Measurements from ENCODE around the gene MICAL2. TPM values are rescaled to one million over a fixed set of nuclear protein-coding genes. Genes with fewer than 3 reads are reported as not detected.

The MICAL2 gene
- total RNA-seq, 2 experiments from 2014 or later = not detected

DNA sequence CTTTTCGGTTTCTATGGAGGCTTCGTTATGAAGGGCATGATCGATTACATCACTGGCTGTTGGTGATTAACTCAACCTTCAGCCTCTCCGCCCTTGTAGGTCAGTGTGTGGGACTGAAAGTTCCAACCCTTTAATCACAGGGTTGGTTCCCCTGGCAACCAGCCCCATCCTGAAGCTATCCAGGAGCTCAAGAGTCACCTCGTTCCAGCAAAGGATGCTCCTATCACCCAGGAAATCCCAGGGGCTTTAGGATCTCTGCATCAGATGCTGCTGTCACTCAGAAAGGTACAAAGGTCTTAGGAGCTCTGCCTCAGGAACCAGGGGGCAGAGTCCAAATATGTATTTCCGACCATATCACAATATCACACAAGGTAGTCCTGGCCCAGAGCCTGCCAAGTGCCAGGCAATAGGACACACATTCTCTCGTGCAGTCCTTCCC is 143.5 kb downstream of the MICAL2 start:
- CTCF ChIA-PET (ENCODE audit: unreplicated experiment) = no interaction called here
- Histone ChIP-seq H3K9me2 (ENCODE audit: insufficient read depth, low read length) (no peaks in the 10 kb centered on the region), H3K4me2 (ENCODE audit: low read length) (no peak overlapping the region), H3K36me3 (ENCODE audit: insufficient read depth, low read length) (no peaks in the 10 kb centered on the region), H2AFZ (ENCODE audit: low read length) (no peak overlapping the region), H3K4me1 (ENCODE audit: insufficient read depth, low read length, poor library complexity, severe bottlenecking) (no peaks in the 10 kb centered on the region), H3K79me2 (ENCODE audit: insufficient read depth, low read depth, low read length) (no peaks in the 10 kb centered on the region), H3K4me3 (ENCODE audit: low read depth, low read length, poor library complexity, severe bottlenecking) (no peak overlapping the region), H3K27ac (ENCODE audit: low read depth, low read length, poor library complexity, severe bottlenecking) (no peak overlapping the region), H3K9me3 (ENCODE audit: low read length) (no peaks in the 10 kb centered on the region), H4K20me1 (ENCODE audit: insufficient read depth, low read length) (no peaks in the 10 kb centered on the region)
- POLR2A ChIA-PET = no interaction called here
- BruUV-seq (replicated peaks) = no TSS peak
- intact Hi-C loops (cut with micrococcal nuclease; ENCODE audit: unreplicated experiment) = no loop called here
- no peak for DNase-seq (ENCODE audit: low spot score)
- TF ChIP-seq EZH2phosphoT487 (IDR thresholded peaks at IDR 0.05; ENCODE audit: borderline replicate concordance, low read depth, low read length) (no peak), CTCF (conservative IDR thresholded peaks at IDR 0.05; ENCODE audit: low read length) (no peak)

DNA sequence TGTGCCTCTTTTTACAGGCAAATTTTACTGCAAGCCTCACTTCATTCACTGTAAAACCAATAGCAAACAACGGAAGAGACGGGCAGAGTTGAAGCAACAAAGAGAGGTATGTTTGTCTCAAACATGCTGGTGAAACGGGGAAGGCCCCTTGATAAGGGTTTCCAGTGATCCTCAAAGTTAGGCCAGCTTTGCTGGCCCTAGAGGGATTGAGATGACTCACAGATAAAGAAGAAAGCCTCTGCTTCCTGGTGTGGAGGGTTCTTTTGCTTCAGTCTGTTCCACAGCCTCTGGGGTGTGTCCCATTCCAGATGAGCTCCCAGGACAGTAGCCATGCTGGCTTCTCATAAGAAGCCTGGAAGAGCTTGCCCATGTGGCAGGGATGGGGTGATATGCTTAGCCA is 148.1 kb downstream of the MICAL2 start:
- no TSS peak for BruUV-seq (replicated peaks)
- H4K20me1 ChIP-seq (ENCODE audit: insufficient read depth, low read length) = no peaks in the 10 kb centered on the region

More for the DNA sequence above, 148.1 kb downstream of the MICAL2 start:
- Histone ChIP-seq H3K9me2 (ENCODE audit: insufficient read depth, low read length) (no peaks in the 10 kb centered on the region), H3K36me3 (ENCODE audit: insufficient read depth, low read length) (no peaks in the 10 kb centered on the region), H3K27ac (ENCODE audit: low read depth, low read length, poor library complexity, severe bottlenecking) (no peak overlapping the region), H2AFZ (ENCODE audit: low read length) (no peak overlapping the region), H3K4me1 (ENCODE audit: insufficient read depth, low read length, poor library complexity, severe bottlenecking) (no peaks in the 10 kb centered on the region), H3K9me3 (ENCODE audit: low read length) (no peaks in the 10 kb centered on the region), H3K4me3 (ENCODE audit: low read depth, low read length, poor library complexity, severe bottlenecking) (no peak overlapping the region), H3K79me2 (ENCODE audit: insufficient read depth, low read depth, low read length) (no peaks in the 10 kb centered on the region), H3K4me2 (ENCODE audit: low read length) (no peak overlapping the region)
- CTCF ChIA-PET (ENCODE audit: unreplicated experiment) = no interaction called here
- POLR2A ChIA-PET = interaction anchor here (0.5 to 0.7 kb wide), 2 partner anchors 243 to 295 kb away, joined by 3 read pairs; no protein-coding TSS in a partner anchor
- intact Hi-C loops (cut with micrococcal nuclease; ENCODE audit: unreplicated experiment) = no loop called here
- DNase-seq (ENCODE audit: low spot score) = no peak
- TF ChIP-seq EZH2phosphoT487 (IDR thresholded peaks at IDR 0.05; ENCODE audit: borderline replicate concordance, low read depth, low read length) = no peak
- TF ChIP-seq CTCF (conservative IDR thresholded peaks at IDR 0.05; ENCODE audit: low read length) = no peak

All from OCI-LY7 (cell line).